Embryonic facial prominence (tissue), 1 donor: ENCODE measurements around the gene SPCS1.
"Not testable (repeated sequence)": the region's sequence is repeated elsewhere in the genome, so short reads cannot be mapped to it uniquely, and the experiment has no call there.

Experiments
- DNase-seq: peaks from one replicate; pipeline ENCODE4 v3.0.0-alpha.2; 2016; ENCODE audit errors: extremely low spot score

SPCS1 gene

DNA sequence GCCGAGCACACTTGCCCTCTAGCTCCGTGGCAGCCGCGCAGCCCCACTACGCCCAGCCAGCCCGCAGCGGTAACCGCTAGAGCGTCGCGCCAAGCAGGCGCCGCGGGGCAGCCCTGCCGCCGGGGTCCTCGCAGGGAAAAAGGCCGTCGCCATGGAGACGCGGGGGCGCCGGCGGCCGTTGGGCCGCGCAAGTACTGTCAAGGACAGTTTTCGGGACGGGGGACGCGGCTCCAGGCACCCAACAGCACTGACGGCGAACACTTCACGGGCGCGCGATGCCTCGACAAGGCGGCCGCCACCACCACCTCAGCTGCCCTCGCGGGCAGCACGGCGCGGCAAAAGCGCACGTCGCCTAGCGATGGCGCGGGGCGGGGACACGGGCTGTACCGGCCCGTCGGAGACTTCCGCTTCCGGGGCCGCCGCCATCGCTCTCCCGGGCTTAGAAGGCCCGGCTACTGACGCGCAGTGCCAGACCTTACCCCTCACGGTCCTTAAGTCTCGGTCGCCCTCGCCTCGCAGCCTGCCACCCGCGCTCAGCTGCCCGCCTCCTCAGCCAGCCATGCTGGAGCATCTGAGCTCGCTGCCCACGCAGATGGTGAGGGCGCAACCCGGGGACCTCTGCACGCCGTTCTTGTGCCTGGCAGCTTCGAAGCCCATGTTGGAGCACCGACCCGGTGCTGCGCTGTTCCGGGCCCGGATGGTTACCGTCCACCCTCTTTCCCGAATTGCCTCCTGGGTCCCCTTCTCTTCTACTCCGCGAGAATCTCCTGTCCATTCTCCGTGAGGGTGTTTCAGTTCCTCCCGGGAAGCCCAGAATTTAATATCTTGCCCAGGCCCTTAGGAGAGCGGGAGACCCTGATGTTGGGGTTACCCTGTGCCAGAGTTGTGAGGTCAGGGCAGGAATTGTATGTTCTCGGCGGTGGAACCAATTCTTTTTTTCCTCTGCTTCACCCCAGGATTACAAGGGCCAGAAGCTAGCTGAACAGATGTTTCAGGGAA is at the start of gene SPCS1, which contains the start of gene GLT8D1:
Gene SPCS1, plus strand, starts transcription at position 419 of the 999 bp plus-strand sequence. Its CDS starts 141 bp downstream, at position 560.
Gene GLT8D1, minus strand, starts transcription at position 104 of the 999 bp plus-strand sequence. CDS start 5,331 bp downstream, outside the sequence.
- peak; percentile 59 for DNase-seq

DNA sequence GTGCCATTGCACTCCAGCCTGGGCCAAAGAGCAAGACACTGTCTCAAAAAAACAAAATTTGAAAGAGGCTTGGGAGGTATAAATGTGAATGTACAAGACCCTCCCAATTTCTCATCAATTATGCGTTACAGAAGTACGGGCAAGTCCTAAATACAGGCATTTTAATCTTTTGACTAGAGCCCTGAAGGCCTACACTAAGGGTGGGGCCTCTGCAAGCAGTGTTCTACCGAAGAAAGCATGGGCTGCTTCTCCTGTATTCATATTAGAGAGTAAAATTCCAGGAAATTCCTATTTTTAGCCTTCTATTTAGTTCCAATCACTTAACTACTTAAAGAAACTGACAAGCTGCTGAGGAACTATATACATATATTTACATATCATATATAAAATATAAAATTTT is 45.9 kb upstream of the SPCS1 start:
- no peak for DNase-seq

DNA sequence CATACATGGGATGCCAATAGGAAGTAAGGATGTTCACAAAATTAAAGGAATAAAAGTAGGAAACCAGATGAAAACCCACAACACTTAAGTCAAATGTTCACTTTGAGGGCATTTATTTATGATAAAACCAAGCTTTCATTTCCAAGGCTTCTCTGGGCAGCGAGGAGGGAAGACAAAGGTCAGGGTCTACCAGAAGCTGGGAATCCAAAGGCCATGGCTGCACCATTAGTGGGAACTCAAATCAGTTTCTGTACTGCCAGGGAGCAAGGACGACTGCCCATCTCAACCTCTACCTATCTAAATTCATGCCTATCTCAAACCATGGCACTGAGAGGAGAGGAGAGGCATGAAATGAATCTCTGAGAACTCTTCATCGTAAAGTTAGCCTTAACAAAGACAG is 42.8 kb upstream of the SPCS1 start:
- no peak for DNase-seq

DNA sequence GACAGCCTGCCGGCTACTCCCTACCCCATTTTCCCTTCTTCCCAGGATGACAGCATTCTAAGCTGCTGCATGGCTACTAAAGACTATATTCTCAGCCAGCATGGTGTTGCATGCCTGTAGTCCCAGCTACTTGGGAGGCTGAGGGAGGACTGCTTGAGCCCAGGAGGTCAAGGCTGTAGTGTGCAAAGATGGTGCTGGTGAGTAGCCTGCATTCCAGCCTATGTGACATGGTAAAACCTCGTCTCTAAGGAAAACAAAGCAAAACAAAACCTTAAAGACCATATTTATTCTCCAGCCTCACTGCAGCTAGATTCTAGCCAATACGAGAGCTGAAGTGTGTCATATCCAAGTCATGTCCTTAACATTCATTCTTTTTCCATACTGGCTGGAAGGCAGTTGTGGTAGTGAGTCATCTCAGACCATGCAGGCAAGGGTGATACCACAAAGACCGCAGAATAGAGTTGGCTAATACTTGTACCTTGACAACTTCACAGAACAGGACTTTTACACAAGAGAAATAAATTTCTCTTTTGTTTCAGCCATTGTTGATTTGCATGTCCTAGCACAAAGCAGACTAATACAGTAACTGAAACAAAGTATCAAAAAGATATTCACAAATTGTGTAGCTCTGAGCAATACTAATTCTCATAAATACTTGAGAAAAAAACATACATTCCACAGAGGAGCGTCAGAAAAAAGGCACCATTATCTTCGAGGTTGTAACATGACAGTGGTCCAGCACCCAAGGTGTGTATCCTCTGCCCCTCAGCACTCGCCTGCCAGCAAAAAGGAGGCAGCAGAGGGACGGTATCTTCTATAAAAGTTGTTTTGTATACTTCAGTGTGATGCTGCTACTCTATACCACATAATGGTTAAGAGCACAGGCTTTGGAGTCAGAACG is 35.0 kb upstream of the SPCS1 start:
- no peak for DNase-seq

DNA sequence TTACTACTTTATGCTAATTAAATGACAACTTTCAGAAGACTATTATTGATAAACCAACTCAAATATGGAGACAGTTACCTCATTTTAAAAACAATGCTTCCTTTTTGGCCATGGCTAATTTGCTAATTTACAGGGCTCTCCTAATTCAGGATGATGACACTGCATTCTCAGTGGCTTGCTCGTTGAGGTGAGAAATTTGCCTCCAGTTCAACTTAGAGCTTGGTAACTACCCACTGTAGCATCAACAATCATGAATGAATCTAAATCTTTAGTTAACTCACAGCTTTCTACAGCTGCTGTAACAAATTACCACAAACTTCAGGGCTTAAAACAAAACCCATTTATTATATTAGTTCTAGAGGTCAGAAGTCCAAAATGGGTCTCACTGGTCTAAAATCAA is 34.2 kb upstream of the SPCS1 start:
- DNase-seq, result no peak

DNA sequence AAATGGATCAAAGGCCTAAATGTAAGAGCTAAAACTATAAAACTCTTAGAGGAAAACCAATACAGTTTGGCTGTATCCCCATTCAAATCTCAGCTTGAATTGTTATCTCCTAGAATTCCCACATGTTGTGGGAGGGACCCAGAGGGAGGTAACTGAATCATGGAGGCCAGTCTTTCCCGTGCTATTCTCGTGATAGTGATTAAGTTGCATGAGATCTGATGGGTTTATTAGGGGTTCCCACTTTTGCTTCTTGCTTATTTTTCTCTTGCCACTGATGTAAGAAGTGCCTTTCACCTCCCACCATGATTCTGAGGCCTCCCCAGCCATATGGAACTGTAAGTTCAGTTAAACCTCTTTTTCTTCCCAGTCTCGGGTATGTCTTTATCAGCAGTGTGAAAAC is 29.7 kb upstream of the SPCS1 start:
- DNase-seq, result not testable (repeated sequence)

DNA sequence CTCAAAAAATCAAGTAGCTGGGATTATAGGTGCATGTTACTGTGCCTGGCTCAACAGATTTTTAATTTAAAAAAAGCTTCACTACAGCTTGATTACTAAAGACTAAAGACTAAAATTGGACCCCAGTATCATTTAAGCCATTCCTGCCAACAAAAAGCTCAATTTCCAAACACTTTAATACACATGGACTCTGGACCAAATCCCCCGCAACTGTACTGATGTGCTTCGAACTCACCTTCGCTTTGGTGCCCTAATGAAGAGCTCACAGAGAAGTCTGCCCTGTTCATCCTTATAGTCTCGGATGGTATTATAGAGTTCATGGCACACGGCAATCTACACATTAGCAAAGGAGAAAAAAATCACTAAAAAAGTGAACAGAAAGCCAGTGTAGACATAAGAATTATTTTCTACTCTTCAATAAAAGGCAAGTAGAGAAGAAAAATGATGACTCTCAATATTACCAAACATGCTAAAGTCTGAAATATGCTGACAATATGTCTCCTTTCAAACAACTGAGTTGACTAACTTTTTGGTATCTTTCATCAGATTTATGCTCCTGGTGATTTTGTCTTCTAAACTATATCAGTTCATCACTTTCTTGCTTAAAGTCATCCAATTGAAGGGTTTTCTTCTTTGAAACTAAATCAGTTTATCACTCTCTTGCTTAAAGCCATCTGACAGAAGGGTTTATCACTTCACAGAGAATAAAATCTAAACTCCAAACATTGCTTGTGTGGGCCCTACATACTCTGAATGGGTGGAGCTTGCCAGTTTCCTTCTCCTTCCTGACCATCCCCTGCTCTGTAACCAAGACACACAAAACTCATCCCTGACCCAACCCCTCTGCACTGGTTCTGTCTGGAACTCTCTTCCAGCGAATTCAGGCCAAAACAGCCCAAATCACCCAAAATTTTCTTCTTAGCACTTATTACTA is 27.4 kb upstream of the SPCS1 start:
- no peak for DNase-seq

DNA sequence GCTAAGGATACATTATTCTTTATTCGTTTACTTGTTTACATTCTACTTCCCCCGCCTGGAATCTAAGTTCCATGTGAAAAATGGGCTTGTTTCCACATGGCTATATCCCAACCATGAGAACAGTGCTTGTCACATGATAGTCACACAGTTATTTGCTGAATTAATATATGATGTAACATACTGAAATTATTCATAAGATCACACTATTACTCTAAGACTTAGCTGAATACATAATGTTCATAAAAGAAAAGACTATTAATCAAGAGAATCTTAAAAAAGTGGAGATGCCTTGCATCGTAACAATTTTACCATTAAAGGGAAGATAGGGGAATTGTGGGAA is 26.7 kb upstream of the SPCS1 start:
- no peak for DNase-seq

DNA sequence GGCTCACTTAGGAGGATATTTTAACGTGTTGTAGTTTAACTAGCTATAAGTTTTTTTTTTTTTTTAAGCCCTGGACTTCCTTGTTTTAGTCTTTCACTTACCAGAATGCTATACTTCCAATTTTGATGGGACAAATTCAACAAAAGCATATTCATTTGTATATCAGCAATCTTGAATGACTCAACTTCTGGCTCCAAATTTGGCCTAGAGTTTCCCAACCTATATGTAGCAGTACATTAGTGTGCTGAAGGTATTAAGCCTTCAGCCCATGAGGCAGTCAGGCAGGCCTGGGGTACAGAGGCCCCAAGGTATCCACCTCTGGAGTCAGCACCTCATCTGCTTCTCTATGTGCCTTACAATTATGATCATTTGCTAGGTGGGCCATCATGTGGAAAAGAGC is 26.1 kb upstream of the SPCS1 start:
- no peak for DNase-seq

DNA sequence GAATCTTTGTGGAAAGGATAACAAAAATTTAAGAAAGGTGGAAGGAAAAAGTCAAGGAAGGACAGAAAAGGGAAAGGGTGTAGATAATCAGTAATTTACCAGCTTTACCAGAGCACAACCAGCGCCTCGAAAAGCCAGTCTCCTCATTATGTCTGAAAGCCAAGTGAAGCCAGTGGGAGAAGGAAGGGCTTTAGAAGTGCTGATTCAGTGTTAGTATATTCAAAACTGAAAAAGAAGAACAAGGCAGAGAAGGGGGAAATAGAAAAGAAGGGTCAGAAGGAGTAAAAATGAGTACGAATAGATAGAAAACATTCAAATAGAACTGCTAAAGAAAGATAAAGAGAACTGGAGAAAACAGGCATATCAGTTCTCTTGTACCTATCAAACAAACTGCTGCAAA is 24.3 kb upstream of the SPCS1 start:
- DNase-seq, result no peak

DNA sequence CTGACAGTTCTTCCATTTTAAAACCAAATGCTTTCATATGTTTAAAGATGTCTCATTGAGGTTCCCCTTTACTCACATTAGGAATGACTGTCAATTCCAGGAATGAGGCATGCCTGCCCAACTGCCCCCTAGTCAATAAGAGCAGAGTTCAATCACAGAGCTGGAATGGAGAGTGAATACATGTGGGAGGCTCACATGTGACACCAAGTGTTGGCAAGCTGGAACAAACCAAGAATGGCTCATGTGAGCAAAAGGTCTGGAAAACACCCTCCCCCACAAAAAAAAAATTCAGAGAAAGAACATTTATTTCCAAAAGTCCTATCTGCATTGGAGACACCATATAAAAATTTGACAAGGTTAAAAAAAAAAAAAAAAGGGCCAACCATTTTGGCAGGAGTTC is 23.9 kb upstream of the SPCS1 start:
- no peak for DNase-seq

DNA sequence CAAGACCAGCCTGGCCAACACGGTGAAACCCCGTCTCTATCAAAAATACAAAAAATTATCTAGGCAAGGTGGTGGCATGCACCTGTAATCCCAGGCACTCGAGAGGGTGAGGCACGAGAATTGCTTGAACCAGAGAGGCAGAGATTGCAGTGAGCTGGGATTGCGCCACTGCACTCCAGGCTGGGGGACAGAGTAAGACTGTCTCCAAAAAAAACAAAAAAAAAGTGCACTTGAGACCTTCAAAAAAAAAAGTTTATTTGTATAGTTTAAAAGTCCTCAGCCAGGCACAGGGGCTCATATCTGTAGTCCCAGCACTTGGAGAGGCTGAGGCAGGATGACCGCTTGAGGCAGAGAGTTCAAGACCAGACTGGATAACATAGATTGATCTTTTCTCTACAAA is 22.3 kb upstream of the SPCS1 start:
- no peak for DNase-seq

DNA sequence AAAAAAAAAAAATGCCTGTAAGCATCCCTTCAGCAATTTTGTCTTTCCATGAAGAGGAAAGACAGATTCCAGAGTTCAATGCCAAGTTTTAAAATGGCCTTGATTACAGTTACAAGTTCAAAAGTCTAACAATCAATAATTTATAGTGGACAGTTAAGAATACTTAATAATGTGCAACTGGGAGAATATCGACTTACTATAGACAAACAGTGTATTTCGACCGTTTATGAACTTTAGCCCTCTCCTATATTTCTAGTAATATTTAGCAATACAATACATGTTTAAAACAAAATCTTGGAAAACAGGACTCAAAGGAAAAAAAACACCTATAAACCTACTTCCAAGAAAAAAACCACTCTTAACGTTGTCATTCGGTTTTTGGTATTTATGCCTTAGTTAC is 21.7 kb upstream of the SPCS1 start:
- DNase-seq, result no peak

DNA sequence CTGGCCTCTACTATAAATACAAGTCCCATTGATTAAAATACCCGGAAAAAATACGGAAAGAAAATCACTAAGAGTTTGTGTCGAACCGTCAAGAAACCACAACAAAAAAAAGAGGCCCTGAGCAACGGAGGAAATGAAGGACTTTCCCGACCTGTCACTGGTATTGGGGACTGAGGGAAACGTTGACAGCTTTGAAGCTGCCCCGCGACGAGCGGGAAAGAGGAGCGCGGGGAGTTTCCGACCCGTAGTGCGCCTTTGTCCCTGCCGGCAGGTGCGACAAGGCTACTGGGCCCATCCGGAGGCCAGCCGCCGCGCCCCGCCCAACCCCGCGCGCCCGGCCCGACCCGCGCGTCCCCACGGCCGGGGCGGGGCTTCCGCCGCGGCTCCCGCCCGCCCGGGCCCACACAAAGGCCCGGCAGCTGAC is 20.6 kb upstream of the SPCS1 start:
- DNase-seq, result no peak

DNA sequence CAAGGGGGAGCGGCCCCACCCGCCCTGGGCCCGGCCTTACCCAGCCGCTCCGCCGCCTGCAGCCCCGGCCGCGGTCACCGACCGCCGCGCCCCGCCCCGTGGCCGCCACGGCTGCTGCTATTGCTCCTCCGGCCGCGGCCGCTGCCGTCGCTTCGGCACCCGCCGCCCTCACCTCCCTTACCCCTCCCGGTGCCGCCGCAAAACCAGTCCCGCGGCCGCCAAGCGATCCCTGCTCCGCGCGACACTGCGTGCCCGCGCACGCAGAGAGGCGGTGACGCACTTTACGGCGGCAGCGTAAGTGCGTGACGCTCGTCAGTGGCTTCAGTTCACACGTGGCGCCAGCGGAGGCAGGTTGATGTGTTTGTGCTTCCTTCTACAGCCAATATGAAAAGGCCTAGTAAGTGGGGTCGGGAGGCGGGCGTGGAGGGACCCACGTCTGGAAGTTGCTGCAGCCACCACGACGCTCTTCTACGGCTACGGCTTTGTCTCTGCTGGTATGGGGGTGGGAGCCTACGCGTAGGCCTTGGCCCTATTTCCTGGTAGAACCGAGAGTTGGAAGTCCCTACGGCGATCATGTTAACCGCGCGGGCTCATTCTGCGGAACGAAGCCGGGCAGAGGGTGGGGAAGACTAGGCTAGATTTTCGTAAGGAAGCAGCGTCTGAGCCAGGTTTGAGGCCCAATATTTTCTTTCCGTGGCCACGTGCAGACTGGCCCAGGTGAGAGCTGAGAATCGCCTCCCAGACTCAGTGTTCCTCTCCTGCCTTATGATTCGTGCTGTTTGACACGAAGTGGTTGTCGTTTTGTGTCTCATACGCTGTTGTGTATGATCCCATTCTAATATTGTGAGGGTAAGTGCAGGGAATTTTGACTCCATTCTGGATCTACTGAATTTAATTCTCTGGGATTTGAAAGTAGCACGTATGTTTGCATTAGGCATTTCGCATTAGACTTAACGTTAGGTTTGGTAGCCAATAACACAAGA is 19.9 kb upstream of the SPCS1 start, which contains the start of the genes GNL3 and PBRM1:
Gene GNL3, plus strand, starts transcription at position 324 of the 983 bp plus-strand sequence. Its CDS starts 61 bp downstream, at position 385.
Gene PBRM1, minus strand, starts transcription at position 205 of the 983 bp plus-strand sequence.
- DNase-seq, result peak; percentile 88

DNA sequence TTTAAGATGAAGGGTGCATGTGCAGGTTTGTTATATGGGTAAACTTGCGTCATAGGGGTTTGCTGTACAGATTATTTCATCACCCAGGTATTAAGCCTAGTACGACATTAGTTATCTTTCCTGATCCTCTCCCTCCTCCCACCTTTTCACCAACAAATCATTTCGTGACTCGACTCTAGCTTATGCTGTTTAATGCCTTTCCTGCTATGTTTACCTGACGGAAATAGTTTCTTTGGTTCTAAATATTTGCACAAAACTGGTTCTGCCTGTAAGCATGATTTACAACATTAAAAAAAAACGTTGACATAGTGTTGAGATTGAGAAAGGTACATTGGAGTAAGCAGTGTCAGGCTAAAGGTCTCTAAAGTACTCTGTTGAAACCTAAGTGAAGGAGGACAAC is 17.6 kb upstream of the SPCS1 start:
- no peak for DNase-seq

DNA sequence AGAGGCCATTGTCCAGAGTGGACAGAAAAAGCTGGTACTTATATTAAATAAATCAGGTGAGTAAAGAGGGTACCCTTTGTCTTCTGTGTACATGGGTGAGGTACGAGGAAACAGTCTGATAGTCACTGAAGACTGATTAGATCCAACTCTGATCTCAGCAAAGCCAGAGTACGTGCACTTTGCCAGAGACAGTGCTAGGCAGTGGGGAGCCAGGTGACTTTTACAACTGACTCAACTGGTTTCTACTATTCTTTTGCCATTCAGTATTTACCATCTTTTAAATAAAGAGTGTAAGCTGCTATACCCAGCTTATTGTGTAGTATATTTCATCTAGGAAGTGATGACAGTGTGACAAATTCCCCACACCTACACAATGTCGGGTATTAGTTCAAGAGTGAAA is 16.8 kb upstream of the SPCS1 start:
- no peak for DNase-seq

DNA sequence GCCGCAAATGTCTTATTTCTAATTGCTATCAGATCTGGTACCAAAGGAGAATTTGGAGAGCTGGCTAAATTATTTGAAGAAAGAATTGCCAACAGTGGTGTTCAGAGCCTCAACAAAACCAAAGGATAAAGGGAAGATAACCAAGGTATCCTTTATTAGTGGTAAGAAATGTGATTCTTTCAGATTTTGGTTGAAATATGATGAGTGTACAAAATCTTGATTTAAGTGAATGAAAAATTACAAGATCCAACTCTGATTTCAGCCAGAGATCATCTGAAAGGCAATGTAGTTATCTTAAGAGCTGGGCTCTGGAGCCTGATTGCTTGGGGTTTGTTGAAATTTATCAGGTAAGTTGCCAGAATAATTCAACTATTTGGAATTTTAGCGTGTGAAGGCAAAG is 15.3 kb upstream of the SPCS1 start:
- DNase-seq, result no peak

DNA sequence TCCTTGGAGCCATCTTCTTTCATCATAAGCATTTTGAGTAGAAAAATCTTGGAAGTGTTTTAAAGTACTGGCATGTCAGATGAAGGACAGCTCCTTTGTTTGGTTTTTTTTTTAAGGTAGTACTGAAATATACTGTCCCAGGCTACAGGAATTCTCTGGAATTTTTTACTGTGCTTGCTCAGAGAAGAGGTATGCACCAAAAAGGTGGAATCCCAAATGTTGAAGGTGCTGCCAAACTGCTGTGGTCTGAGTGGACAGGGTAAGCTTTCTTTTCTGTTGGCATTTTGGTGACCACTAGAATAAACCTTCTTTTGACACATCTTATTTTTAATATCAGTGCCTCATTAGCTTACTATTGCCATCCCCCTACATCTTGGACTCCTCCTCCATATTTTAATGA is 12.8 kb upstream of the SPCS1 start:
- no peak for DNase-seq
